K562 (cell line): Measurements from ENCODE around the gene CHST12. TPM values are rescaled to one million over a fixed set of nuclear protein-coding genes. Genes with fewer than 3 reads are reported as not detected.

Source experiments
- DLX4 ChIP-seq: fragments of 250-450 bp; sonication (Bioruptor Pico); IDR thresholded peaks from 2 replicates; pipeline ENCODE4 v1.6.1; 2021; ENCODE audit warnings: mild to moderate bottlenecking
- NCOA6 ChIP-seq: fragments of 450-650 bp; IDR thresholded peaks from 2 replicates; pipeline ENCODE4 v1.6.1; 2017; ENCODE audit warnings: mild to moderate bottlenecking
- ZNF318 ChIP-seq, 2 experiments: fragments of 450-650 bp; IDR thresholded peaks; 2 replicates each; pipeline ENCODE4 v1.6.1; 2016; ENCODE audit warnings: mild to moderate bottlenecking in 2 of 2, borderline replicate concordance in 1 of 2, low read depth in 1 of 2, moderate library complexity in 1 of 2
- polyA plus RNA-seq, 8 experiments: library from polyadenylated mRNA; depleted of rRNA in 4 of 8; stranded (reverse) in 5 of 8; unstranded in 3 of 8; fragments of >200 nt; fragmentation: Nextera tagmentation in 2 of 8; fragmentation: Illumina TruSeq in 1 of 8; extraction: Ambion mirVana in 2 of 8; extraction: Trizol in 1 of 8; gene quantifications; 2 replicates each; pipeline versions ENCODE4 v1.2.1 to v1.2.3, GENCODE V29; 2011 to 2014; ENCODE audit warnings: inconsistent platforms in 1 of 8, missing spikeins in 1 of 8
- total RNA-seq, 7 experiments: library from RNA; depleted of rRNA in 6 of 7; stranded (reverse); fragments of >200 nt in 6 of 7; fragmentation: Illumina TruSeq in 2 of 7; extraction: Trizol in 2 of 7; gene quantifications; 2 replicates each; pipeline versions ENCODE4 v1.2.1 to v1.2.3, GENCODE V29; 2011 to 2021; ENCODE audit warnings: low replicate concordance in 1 of 7
- TF ChIP-seq, protein P1 (sequence below): fragments of 450-650 bp; IDR thresholded peaks from 2 replicates; pipeline ENCODE4 v1.7.0; 2016; ENCODE audit warnings: borderline replicate concordance
- TF ChIP-seq, protein P2 (sequence below): fragments of 200-600 bp; sonication (generic); IDR thresholded peaks from one replicate; pipeline ENCODE4 v1.6.1; 2012; ENCODE audit warnings: mild to moderate bottlenecking, low read depth, low read length, inconsistent platforms

CHST12 gene
- total and polyA plus RNA-seq, 9 of the 15 experiments (the other 6 are each of a cell fraction or from before 2014, with no cell fraction given): 0.18 to 19.8 (median 3.6) TPM

DNA sequence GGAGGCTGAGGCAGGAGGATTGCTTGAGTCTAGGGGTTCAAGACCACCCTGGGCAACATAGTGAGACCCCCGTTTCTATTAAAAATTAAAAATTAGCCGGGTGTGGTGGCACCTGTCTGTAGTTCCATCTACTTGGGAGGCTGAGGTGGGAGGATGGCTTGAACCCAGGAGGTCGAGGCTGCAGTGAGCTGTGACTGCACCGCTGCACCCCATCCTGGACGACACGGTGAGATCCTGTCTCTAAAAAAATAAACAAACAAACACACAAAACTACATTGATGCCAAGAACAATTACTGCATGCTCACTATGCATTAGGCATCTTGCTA lies 761 bp upstream of the CHST12 start (continued):
- TF ChIP-seq ZNF318 (IDR thresholded peaks at IDR 0.05; ENCODE audit: borderline replicate concordance in 1 of 2, low read depth in 1 of 2): no peak
- TF ChIP-seq, protein P1, sequence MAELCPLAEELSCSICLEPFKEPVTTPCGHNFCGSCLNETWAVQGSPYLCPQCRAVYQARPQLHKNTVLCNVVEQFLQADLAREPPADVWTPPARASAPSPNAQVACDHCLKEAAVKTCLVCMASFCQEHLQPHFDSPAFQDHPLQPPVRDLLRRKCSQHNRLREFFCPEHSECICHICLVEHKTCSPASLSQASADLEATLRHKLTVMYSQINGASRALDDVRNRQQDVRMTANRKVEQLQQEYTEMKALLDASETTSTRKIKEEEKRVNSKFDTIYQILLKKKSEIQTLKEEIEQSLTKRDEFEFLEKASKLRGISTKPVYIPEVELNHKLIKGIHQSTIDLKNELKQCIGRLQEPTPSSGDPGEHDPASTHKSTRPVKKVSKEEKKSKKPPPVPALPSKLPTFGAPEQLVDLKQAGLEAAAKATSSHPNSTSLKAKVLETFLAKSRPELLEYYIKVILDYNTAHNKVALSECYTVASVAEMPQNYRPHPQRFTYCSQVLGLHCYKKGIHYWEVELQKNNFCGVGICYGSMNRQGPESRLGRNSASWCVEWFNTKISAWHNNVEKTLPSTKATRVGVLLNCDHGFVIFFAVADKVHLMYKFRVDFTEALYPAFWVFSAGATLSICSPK: no peak
- TF ChIP-seq NCOA6: no peak
- TF ChIP-seq DLX4 (CRISPR knock-in tag): no peak
- TF ChIP-seq, protein P2, sequence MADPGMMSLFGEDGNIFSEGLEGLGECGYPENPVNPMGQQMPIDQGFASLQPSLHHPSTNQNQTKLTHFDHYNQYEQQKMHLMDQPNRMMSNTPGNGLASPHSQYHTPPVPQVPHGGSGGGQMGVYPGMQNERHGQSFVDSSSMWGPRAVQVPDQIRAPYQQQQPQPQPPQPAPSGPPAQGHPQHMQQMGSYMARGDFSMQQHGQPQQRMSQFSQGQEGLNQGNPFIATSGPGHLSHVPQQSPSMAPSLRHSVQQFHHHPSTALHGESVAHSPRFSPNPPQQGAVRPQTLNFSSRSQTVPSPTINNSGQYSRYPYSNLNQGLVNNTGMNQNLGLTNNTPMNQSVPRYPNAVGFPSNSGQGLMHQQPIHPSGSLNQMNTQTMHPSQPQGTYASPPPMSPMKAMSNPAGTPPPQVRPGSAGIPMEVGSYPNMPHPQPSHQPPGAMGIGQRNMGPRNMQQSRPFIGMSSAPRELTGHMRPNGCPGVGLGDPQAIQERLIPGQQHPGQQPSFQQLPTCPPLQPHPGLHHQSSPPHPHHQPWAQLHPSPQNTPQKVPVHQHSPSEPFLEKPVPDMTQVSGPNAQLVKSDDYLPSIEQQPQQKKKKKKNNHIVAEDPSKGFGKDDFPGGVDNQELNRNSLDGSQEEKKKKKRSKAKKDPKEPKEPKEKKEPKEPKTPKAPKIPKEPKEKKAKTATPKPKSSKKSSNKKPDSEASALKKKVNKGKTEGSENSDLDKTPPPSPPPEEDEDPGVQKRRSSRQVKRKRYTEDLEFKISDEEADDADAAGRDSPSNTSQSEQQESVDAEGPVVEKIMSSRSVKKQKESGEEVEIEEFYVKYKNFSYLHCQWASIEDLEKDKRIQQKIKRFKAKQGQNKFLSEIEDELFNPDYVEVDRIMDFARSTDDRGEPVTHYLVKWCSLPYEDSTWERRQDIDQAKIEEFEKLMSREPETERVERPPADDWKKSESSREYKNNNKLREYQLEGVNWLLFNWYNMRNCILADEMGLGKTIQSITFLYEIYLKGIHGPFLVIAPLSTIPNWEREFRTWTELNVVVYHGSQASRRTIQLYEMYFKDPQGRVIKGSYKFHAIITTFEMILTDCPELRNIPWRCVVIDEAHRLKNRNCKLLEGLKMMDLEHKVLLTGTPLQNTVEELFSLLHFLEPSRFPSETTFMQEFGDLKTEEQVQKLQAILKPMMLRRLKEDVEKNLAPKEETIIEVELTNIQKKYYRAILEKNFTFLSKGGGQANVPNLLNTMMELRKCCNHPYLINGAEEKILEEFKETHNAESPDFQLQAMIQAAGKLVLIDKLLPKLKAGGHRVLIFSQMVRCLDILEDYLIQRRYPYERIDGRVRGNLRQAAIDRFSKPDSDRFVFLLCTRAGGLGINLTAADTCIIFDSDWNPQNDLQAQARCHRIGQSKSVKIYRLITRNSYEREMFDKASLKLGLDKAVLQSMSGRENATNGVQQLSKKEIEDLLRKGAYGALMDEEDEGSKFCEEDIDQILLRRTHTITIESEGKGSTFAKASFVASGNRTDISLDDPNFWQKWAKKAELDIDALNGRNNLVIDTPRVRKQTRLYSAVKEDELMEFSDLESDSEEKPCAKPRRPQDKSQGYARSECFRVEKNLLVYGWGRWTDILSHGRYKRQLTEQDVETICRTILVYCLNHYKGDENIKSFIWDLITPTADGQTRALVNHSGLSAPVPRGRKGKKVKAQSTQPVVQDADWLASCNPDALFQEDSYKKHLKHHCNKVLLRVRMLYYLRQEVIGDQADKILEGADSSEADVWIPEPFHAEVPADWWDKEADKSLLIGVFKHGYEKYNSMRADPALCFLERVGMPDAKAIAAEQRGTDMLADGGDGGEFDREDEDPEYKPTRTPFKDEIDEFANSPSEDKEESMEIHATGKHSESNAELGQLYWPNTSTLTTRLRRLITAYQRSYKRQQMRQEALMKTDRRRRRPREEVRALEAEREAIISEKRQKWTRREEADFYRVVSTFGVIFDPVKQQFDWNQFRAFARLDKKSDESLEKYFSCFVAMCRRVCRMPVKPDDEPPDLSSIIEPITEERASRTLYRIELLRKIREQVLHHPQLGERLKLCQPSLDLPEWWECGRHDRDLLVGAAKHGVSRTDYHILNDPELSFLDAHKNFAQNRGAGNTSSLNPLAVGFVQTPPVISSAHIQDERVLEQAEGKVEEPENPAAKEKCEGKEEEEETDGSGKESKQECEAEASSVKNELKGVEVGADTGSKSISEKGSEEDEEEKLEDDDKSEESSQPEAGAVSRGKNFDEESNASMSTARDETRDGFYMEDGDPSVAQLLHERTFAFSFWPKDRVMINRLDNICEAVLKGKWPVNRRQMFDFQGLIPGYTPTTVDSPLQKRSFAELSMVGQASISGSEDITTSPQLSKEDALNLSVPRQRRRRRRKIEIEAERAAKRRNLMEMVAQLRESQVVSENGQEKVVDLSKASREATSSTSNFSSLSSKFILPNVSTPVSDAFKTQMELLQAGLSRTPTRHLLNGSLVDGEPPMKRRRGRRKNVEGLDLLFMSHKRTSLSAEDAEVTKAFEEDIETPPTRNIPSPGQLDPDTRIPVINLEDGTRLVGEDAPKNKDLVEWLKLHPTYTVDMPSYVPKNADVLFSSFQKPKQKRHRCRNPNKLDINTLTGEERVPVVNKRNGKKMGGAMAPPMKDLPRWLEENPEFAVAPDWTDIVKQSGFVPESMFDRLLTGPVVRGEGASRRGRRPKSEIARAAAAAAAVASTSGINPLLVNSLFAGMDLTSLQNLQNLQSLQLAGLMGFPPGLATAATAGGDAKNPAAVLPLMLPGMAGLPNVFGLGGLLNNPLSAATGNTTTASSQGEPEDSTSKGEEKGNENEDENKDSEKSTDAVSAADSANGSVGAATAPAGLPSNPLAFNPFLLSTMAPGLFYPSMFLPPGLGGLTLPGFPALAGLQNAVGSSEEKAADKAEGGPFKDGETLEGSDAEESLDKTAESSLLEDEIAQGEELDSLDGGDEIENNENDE: no peak
